GM18867 (cell line): ENCODE measurements around the gene PAF1.
A peak's percentile ranks its signal among the peaks of the same experiment; 100 is the strongest.

ENCODE experiments used
- ATAC-seq: cut with Tn5 transposase; IDR thresholded peaks from one replicate; pipeline ENCODE4 v1.9.1; 2021; ENCODE audit warnings: mild to moderate bottlenecking, moderate library complexity; ENCODE audit not compliant: unreplicated experiment

The PAF1 gene

GRCh38 chr19:39390751-39391437 lies at the start of gene PAF1, which contains the start of gene MED29:
TSS of gene PAF1 (minus strand) at chr19:39391106. CDS start at chr19:39390864, 242 bp downstream.
TSS of gene MED29 (plus strand) at chr19:39391378. CDS start at chr19:39391423, 45 bp downstream.
- ATAC-seq, result peak; percentile 92

GRCh38 chr19:39438270-39438934 lies 47.5 kb upstream of the PAF1 start:
- ATAC-seq, result no peak

DNA sequence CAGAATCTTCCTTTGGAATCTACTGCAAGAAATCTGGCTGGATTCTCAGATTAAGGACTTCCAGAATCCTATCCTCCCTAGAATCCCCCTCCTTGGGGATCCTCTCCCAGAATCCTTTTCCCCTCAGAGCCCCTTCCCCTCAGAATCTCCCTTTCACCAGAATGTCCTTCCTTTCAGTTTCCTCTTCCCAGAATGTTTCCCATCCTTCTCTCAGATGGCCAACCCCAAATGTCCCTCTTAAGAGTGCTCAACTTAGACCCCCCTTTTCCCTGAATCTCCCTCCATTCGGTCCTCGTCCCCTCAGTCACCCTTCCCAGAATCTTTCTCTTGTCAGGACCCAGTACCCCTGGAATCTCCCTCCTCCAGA lies 45.4 kb upstream of the PAF1 start:
- no peak for ATAC-seq

DNA sequence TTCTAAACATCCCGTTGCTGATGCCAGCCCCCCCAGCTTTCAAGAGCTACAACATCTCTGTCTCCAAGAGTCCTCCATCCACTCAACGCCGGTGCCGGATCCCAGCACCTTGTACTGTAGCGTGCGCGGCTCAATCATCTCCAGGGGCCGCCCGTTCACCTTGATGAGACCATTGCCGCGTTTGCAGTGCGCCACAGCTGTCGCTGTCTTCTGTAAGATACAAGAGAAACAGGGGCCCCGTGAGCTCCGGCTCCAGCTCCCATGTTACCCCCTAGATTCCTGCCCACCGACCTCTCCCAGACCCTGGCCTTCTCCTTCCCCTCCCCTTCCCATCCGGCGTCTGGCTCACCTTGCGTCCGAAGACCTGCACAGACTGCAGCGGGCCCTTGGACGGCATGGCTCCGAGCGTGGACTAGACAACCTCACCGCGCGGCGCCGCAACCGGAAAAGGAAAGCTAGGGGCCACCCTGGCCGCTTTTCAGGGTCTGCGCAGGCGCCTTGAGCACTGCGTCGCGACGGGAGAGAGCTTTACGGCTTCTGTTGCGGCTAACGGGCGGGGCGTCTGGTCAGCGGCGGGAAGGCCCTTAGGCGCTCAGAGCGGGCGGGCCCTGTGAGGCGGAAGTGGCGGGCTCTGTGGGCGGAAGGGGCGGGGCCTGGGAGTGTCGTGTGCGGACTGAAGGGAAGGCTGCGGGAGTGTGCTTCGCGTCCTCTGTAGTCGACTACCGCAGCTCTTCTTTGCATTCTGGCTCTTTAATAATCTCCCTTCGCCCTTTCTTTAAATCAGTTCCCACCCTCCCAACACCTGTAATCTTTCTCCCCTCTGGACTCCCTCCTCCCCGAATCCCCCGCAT lies 44.8 kb upstream of the PAF1 start, which contains the start of gene RPS16:
Gene RPS16, minus strand, starts transcription at position 451 of the 851 bp plus-strand sequence. Its CDS starts 54 bp downstream, at position 397.
- ATAC-seq, result peak; percentile 81

- ATAC-seq, result no peak
Measured at GRCh38 chr19:39434123-39435076, 43.5 kb upstream of the PAF1 start.

DNA sequence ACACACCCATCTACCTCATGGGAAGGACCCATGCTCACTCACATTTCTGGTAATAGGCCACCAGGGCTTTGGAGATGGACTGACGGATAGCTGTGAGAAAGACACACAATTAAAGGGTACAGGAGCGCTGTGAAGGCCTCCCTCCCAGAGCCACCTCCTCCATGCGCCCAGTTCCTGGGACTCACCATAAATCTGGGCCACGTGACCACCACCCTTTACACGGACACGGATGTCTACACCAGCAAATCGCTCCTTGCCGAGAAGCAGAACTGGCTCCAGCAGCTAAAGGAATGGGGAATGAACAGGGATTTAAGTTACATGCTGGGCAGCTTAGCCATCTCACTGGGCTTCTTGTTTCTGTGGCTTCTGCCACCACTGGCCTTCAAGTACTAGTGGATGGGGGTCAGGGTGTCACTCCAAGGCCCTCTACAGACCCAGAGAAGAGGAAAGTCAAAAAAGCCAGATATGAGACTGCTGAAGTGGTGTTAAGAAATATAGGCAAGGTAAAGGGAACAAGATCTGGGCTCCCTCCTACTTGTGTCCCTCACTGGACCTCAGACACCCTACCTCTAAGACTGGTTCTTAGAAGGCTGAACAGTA lies 42.7 kb upstream of the PAF1 start:
- no peak for ATAC-seq

DNA sequence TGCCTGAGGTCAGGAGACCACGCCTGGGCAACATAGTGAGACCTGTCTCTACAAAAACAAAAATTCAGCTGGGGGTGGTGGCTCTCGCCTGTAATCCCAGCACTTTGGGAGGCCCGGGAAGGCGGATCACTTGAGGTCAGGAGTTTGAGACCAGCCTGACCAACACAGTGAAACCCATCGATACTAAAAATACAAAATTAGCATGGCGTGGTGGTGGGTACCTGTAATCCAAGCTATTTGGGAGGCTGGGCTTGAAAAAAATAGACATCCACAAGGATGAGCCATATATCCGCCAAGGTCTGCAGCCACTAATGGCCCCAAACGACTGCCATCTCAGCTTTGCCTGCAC lies 41.7 kb upstream of the PAF1 start:
- no peak for ATAC-seq

- peak; percentile 30 for ATAC-seq
Measured at GRCh38 chr19:39430675-39431593, 40.0 kb upstream of the PAF1 start.

DNA sequence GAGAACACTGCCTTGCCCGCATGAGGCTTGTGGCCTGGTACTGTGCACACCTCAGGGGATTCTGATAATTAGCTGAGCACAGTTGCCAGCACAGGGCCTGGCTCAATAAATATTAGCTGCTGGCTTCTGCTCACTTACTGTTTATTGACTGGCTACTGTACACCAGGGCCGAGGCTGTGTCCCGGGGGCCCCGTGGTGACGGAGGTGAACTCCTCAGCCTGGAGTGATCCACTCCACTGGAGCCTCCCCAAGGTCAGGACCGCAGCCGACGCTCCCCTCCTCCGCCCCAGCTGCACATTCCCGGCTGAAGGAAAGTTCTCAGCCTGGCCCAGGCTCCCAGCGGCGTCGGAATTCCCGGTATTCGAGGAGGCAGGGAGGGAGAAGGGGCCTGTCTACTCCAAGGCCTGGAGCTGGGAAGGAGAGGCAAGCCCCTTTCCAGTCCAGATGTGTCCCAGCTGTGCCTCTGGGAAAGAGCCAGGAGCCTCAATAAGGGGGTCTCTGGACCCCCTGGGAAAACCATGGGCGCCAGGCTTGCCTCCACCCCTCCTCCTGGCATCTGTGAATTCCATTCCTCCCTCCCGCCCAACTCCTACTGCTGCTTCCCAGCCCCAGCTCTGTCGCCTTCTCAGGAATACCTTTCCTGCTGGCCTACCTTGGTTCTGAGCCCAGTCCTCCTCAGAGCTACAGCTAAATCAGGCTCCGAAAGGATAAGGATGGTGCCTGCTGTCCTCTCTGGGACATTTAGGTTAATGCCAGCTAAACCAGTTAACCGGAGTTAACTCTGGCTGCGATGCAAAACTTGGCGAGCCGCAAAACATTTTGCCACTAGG lies 37.6 kb upstream of the PAF1 start:
- no peak for ATAC-seq

GRCh38 chr19:39427707-39428106 lies 36.8 kb upstream of the PAF1 start:
- no peak for ATAC-seq

DNA sequence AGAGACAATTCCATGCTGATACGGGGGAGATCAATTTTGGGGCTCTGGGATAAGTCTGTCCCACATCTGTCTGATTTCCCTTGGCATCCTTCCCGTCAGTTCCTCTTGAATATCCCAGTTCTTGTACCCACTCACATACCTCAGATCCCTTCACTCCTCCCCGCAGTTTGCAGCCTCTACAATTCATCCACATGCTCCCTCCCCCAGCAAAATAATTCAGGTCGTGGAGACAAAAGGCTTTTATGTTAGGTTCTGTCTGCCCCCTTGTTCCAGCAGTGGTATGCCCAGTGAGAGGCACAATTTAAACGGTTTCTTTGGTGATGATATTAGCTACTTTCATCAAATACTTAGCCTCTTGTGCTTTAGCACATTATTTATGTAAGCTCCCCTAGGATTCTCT lies 35.3 kb upstream of the PAF1 start:
- ATAC-seq, result no peak

DNA sequence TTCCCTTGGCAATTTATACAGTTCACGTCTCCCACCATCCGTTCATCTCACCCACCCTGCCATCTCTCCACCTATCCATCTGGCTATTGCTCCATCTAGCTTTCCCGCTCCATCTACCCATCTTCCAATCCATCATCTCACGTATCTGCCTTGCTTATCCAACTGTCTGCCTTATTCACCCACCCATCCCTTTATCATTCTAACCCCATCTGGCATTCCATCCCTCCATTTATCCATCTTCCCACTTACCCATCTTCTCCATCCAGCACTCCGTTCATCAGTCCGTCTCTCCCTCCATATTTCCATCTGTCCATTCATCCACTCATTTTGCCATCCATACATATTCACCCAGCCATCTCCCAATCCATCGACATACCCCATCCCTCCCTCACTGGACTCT lies 34.8 kb upstream of the PAF1 start:
- no peak for ATAC-seq

DNA sequence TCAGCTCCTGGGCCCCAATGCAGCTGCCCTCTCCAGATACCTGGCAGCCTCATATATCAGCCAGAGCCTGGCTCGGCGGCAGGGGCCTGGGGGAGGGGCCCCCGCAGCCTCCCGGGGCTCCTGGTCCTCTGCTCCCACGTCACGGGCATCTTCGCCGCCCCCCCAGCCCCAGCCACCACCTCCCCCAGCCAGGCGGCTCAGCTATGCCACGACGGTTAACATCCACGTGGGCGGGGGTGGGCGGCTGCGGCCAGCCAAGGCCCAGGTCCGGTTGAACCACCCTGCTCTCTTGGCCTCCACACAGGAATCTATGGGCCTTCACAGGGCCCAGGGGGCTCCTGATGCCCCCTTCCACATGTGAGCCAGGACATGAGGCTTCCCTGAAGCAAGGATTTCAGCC lies 34.0 kb upstream of the PAF1 start:
- no peak for ATAC-seq

GRCh38 chr19:39423258-39424086 lies 32.6 kb upstream of the PAF1 start:
- ATAC-seq, result no peak

DNA sequence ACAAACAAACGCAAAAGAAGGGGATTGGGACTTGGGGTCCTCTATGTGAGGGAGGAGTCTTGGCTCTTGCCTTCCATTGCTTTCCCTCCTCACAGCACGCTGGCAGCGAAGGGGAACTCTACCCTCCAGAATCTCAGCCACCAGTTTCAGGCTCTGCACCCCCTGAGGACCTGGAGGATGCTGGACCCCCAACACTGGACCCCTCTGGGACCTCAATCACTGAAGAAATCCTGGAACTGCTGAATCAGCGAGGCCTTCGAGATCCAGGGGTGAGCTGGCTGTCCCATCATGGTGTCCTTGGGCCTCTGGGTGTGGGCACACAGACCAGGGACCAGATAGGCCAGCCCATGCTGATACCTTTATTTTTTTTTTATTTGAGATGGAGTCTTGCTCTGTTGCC lies 31.1 kb upstream of the PAF1 start:
- no peak for ATAC-seq

GRCh38 chr19:39420769-39421168 lies 29.9 kb upstream of the PAF1 start:
- no peak for ATAC-seq

GRCh38 chr19:39419003-39419402 lies 28.1 kb upstream of the PAF1 start:
- no peak for ATAC-seq
